Fibroblast of skin of back (primary cell): Measurements from ENCODE around the gene CFL1. TPM values are rescaled to one million over a fixed set of nuclear protein-coding genes. Genes with fewer than 3 reads are reported as not detected.
"Not testable (repeated sequence)": the region's sequence is repeated elsewhere in the genome, so short reads cannot be mapped to it uniquely, and the experiment has no call there.

Experiments
- DNase-seq: peaks from one replicate; pipeline ENCODE4 v3.0.0-alpha.2; 2013
- polyA plus RNA-seq, 2 experiments: library from polyadenylated mRNA; unstranded; fragments of 120-200 nt; gene quantifications; one replicate each; pipeline ENCODE4 v1.2.1, GENCODE V29; 2013; ENCODE audit not compliant: insufficient read length in 2 of 2

CFL1 gene
- 2,745 TPM for polyA plus RNA-seq (2013, experiment 1 of 2; ENCODE audit: insufficient read length)
- 1,964 TPM for polyA plus RNA-seq (2013, experiment 2 of 2; ENCODE audit: insufficient read length)

DNA sequence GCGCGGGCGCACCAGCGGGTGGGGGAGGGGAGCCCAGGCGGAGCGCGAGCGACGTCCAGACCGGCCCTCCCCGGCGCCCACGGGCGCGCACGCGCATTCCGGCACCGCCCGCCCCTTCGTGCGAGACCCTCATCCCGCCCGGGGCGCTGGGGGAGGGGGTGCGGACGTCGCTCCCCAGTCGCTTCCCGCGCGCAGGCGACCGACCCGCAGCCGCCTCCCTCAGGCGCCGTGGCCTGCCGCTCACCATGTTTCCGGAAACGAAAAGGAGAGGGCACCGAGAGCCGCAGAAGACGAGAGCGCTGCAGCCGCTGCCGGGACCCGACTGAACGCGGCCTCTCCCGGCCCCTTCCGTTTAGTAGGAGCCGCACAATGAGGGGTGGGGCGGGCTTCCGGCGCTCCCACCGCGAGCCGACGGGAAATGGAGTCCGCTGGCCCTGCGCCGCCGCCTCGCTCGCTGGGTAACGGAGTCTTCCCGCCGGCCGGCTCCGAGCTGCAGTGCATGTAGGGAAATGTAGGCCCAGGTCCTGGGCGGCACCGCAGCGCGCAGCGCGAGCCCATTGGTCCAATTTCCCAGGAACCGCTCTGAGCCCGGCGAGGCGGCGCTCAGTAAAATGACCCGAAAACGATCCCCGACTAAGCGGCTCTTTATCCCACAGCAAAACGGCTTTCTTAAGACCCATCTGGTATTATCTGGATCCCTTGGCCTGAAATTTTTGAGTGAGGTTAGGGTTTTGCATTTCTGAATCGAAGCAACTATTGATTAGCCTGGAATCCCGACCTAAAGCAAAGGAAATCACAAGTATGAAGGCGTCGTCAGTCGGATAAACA, at the start of gene CFL1:
Gene CFL1, minus strand, starts transcription at position 328 of the 828 bp plus-strand sequence. Its CDS starts 81 bp downstream, at position 247.
- DNase-seq, result peak; percentile 98

GRCh38 chr11:65906602-65907001, 48.6 kb upstream of the CFL1 start:
- DNase-seq, result peak; percentile 67

DNA sequence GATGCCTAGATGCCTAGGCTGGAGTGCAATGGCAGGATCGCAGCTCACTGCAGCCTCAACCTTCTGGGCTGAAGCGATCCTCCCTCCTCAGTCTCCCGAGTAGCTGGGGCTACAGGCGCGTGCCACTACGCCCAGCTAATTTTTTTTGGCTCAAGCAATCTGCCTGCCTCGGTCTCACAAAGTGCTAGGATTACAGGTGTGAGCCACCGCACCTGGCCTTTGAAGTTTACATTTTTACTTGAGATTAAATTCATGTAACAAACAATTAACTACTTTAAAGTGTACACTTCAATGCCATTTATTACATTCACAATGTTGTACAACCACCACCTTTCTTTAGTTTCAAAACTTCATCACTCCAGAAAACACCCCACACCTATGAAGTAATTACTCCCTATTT, 45.7 kb upstream of the CFL1 start:
- DNase-seq, result no peak

GRCh38 chr11:65903068-65903481, 45.1 kb upstream of the CFL1 start:
- peak; percentile 98 for DNase-seq

- DNase-seq, result no peak
Observed at GRCh38 chr11:65900899-65901180, 42.9 kb upstream of the CFL1 start.

GRCh38 chr11:65900125-65900898, 42.3 kb upstream of the CFL1 start, which contains the start of gene FOSL1:
Gene FOSL1 (minus strand): TSS chr11:65900388. CDS start chr11:65900339, 49 bp downstream.
- DNase-seq, result peak; percentile 97

GRCh38 chr11:65899356-65900124, 41.6 kb upstream of the CFL1 start:
- peak; percentile 88 for DNase-seq

- DNase-seq, result no peak
Observed at GRCh38 chr11:65898656-65899355, 40.8 kb upstream of the CFL1 start.

GRCh38 chr11:65897020-65897471, 39.1 kb upstream of the CFL1 start:
- DNase-seq, result no peak

DNA sequence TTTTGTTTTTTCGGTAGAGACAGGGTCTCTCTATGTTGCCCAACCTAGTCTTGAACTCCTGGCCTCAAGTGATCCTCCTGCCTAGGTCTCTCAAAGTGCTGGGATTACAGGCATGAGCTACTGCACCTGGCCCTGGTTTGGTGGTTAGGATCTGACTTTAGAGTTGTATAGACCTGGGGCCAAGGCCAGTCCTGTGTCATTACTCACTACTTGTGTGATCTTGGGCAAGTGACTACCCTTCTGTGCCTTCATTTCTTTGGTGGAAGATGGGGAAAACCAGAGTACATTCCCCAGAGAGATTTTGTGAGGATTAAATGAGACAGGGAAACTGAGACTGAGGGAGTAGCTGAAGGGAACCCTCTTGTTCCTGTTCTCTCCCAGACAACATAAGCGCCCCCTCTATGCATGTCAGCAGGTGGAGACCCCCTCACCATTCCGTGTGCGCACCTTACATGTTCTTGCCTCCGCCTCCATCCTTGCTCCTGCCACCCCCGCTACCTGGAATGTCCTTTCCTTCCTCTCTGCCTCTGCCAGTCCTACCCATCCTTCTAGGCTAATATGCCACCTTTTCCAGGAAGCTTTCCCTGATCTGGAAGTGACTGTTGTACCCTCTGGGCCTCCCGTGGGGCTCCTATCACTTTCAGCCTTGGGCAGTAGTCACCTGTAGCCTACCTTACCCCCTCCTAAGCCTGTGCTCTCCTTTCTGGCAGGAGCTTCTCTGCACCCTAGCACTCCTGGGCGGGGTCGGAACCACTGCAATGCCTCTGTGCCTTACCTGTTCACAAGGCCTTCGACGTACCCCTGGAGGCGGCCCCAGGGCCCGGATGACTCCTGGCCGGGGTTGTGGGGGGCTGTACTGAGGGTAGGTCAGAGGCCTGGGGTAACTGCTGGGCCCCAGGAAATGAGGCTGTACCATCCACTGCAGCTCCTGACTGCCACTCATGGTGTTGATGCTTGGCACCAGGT, 38.3 kb upstream of the CFL1 start:
- no peak for DNase-seq

GRCh38 chr11:65895482-65895981, 37.6 kb upstream of the CFL1 start:
- DNase-seq, result no peak

DNA sequence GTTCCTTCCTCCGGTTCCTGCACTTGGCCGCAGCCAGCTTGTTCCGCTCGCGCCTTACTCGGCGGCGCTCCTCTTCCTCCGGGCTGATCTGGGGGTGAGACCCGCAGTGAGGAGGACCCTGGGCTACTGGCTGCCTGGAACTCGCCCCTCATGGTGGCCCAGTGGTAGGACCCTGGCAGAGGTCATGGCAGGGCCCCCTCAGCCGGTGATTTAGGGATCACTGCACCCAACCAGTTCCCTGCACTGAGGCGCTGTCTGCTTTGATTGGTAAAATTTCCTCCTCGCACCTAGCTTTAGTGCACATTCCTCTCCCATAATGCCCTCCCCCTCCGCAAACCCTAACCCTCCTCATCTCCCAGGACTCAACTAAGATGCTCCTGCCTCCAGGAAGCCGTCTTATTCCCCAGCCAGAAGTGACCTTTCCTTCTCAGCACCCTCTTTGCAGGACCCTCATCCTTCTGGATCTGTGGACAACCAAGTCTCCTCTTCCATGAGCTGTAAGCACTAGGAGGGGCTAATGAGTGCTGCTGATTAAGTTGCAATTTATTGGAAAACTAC, 36.1 kb upstream of the CFL1 start:
- DNase-seq, result no peak

- DNase-seq, result no peak
Observed at GRCh38 chr11:65892661-65893317, 34.8 kb upstream of the CFL1 start.

GRCh38 chr11:65892137-65892540, 34.2 kb upstream of the CFL1 start:
- DNase-seq, result not testable (repeated sequence)

GRCh38 chr11:65891219-65892136, 33.5 kb upstream of the CFL1 start:
- DNase-seq, result peak; percentile 43

DNA sequence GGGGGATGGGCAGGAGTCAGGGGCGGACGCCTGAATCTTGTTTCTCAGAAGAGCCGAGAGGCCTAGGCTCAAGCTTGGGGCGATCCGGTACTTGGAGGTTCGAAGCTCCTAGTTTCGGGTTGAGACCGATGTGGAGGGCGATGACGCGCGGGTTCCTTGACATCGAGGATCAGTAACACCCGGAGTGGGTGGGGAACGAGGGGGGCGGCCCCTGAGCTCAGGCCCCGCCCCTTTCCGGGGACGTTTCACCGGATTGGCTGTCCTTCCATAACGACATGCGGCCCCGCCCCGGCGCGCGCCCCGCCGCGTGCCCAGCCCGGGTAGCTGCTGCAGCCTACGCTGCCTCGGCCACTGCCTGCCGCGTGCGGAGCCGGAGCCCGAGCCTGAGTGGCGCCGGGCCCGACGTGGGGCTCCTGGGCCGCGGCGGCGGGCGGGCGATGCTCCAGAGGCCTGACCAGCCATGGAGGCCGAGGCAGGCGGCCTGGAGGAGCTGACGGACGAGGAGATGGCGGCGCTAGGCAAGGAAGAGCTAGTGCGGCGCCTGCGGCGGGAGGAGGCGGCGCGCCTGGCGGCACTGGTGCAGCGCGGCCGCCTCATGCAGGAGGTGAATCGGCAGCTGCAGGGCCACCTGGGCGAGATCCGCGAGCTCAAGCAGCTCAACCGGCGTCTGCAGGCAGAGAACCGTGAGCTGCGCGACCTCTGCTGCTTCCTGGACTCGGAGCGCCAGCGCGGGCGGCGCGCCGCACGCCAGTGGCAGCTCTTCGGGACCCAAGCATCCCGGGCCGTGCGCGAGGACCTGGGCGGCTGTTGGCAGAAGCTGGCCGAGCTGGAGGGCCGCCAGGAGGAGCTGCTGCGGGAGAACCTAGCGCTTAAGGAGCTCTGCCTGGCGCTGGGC, 32.6 kb upstream of the CFL1 start, which contains the start of gene CCDC85B:
Gene CCDC85B, plus strand, starts transcription at position 350 of the 895 bp plus-strand sequence. Its CDS starts 111 bp downstream, at position 461.
- DNase-seq, result peak; percentile 96

GRCh38 chr11:65888163-65888814, 30.3 kb upstream of the CFL1 start, which contains the start of gene FIBP:
Gene FIBP (minus strand): TSS chr11:65888471. CDS start chr11:65888418, 53 bp downstream.
- DNase-seq, result peak; percentile 97
